IPS DF 19.7 (cell line): ENCODE measurements around the gene FAXDC2.

Source experiments
- DNase-seq: peaks from one replicate; pipeline ENCODE4 v3.0.0-alpha.2; 2013; ENCODE audit warnings: low read depth, low spot score

FAXDC2 gene

DNA sequence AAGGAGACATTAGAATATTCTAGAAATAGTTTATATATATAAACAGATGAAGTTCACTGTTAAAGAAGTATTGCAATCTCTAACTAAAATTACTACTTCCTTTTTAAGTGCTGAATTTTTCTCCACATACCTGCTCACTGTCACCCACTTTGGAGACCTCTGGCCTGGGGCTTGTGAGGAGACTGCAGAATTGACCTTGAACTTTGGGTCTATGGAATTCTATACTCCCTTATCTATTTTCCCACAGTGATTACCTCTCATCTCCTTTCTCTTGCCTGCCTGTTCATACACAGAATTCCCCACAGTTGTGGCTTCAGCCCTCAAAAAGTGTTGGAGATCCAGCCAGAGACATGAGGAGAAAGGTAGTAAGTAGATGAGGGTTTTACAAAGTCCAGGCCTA, 49.8 kb downstream of the FAXDC2 start:
- no peak for DNase-seq

DNA sequence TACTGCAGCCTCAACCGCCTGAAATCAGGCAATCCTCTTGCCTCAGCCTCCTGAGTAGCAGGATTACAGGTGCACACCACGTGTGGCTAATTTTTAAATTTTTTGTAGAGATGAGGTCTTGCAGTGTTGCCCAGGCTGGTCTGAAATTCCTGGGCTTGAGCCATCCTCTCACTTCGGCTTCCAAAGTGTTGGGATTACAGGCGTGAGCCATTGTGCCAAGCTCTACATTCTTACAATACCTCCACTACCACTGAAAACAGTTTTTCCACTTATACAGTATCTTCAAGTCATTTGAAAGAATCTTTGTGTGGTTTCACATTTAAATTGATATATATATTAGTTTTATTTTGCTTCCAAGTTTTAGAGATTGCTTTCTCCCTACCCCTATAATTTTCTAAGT, 52.6 kb downstream of the FAXDC2 start:
- no peak for DNase-seq

DNA sequence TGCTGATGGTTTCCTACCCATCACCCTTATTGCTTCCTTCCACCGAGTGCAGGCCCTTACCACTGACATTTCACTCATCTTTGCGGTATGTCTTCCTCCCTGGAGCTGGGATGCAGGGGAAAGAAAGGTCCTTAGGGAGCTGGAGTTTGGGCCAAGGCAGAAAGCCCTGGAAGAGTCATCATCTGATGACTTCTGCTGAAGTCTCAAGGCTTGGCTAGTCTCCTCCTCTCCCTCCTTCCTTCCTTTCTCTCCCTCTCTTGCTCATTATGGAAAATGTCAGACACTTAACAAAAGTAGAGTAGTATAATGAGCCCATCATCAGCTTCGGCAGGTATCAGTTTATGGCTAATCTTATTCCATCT, 55.2 kb downstream of the FAXDC2 start:
- DNase-seq: no peak

DNA sequence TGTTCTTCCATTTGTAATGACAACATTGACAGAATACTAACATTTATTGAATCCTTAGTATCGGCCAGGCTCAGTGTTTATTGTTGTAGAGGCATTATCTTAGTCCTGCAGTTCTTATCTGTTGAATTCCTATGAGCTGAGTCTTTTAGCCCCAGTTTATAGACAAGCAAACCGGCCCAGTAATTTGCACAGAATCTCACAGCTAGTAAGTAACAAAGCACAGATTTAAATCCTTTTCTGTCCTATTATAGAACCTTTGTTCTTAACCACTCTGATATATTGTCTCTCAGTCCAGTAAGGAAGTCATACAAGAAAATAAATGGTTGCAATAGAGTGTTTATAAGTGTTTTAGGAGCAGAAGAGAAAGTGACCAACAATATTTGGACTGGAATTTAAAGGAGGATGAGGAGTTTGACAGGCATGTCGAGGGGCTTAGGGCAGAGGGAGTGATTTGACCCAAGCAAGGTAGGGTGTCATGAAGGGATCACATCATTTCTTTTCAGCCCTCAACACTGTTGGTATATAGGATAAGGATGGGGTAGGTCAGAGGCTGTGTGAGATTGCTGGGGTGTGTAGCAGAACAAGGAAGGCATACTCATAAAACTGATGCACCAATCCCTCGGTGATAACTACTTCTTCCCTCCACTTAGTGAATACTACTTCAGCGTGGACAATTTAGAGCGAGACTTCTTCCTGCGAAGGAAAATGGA, 55.7 kb downstream of the FAXDC2 start:
- DNase-seq: no peak

DNA sequence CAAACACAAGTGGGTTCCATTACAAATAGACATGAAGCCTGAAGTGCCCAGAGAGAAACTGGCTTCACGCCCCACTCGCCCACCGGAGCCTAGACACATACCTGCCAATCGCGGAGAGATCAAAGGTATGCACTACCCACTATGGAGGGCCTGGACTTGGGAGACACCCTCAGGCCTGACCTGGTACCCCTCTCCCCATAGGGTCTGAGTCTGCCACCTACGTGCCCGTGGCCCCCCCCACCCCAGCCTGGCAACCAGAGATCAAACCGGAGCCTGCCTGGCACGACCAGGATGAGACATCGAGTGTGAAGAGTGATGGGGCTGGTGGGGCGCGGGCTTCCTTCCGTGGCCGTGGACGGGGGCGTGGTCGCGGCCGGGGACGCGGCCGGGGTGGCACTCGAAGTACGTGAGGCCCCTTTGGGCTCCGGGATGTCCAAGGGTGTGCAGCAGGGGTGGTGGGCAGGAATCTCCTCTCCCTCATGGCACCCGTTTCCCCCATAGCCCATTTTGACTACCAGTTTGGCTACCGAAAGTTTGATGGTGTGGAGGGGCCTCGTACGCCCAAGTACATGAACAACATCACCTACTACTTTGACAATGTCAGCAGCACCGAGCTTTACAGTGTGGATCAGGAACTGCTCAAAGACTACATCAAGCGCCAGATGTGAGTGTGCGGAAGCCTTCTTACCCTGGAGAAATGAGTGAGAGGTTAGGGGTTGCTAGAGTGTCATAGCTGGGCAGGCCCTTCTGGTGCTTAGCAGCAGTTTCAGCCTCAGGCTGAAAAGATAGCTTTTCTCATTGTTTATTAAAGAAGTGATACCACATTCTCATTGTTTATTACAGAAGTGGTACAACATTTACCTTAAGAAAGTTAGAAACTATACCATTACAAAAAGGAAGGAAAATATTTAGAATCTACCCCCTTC, 56.5 kb downstream of the FAXDC2 start:
- no peak for DNase-seq

DNA sequence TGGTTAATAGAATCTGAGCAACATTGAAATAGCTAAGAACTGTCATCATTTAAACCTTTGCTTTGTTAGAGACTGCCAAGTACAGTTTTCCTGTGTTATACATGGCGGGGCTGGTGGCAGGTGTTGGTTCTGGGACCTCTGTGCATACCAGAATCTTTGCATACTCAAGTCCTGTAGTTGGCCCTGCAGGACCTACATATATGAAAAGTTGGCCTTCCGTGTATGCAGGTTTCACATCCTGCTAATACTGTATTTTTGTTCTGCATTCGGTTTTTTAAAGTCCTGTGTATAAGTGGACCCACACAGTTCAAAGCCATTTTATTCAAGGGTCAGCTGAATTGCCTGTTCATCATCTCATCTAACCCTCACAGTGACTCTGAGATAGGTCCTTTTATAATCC, 58.9 kb downstream of the FAXDC2 start:
- DNase-seq: no peak

DNA sequence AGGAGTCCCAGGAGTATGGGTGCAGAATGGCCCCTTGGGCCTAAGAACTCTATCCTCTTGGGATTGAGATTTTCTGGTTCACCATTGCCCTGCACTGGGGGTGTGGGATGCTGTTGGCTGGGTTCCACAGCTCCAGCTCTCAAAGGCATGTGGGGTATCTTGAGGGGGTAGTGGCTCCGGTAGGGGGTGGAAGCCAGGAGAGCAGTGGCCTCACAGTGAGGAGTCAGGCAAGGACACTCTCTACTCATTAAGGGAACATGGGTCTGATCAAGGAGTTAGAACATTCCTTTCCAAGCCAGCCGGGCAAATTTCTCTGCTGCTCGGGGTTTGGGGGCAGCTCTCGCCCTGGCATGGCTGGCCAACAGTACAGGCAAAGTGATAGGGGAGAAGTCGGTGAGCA, 62.2 kb downstream of the FAXDC2 start:
- DNase-seq: no peak

DNA sequence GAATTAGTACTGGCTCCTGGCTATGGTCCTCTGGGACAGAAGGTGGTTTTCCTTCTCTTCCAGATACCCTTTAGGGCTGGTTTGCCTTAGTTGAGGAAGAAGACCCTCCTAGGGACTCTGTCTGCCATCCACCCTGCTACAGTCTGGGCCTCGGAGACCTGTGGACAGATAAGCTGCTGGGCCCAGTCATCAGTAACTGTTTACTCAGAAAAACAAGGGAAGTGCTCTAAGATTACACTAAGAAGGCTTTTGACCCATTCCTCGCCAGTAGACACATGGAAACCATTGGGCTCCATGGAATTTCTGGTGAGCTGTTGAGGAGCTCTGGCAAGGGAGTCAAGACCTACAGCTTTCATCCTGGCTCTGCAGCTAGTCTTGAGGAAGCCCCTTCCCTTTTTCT, 64.0 kb downstream of the FAXDC2 start:
- DNase-seq: no peak

DNA sequence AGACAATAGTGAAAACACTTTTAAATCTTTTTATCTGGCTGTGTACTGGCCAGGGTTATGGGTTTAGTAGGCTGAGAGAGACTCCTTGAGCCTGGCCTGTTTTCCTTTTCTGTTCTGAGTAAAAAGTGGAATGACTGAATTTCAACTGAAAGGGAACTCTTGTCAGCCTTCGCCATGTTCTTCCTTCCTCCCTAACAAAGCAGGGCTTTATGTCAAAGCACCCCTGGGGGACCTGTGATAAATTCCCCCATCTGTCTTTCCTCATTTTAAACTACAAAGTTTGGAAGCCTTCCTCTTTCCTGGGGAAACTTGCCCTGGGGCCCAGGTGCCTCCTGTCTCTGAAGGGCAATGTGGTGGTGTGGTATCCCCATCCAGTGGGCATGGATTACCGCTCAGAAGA, 65.5 kb downstream of the FAXDC2 start:
- DNase-seq: no peak

DNA sequence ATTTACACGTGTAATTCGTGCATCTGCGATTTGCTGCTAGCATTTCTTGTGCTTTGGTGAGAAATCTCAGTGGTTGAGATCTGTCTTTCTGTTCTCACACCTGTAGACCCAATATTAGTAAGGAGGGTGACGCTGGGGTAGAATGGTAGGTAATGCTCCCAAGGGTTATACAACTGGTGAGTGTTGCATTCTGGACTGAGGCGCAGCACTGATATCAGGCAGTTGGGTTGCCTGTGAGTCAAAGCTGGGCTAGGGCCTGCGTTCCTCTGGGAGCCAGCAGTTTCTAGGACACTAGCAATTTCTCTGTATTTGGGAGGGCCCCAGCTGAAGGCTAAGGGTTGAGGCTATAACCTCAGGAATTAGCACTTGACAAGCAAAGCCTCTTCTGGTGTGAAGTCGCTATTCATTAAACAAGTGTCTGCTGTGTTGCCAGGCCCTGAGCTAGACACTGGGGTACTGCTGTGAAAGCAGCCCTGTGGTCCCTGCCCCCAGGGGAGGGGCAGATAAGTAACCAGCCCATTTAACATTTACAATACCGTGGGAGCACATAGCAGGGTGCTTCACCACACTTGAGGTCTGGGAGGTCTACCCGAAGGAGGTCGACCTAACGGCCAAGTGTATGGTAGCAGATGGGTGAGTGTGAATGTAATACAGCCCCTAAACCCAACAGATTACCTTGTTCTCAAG, 66.5 kb downstream of the FAXDC2 start:
- no peak for DNase-seq

DNA sequence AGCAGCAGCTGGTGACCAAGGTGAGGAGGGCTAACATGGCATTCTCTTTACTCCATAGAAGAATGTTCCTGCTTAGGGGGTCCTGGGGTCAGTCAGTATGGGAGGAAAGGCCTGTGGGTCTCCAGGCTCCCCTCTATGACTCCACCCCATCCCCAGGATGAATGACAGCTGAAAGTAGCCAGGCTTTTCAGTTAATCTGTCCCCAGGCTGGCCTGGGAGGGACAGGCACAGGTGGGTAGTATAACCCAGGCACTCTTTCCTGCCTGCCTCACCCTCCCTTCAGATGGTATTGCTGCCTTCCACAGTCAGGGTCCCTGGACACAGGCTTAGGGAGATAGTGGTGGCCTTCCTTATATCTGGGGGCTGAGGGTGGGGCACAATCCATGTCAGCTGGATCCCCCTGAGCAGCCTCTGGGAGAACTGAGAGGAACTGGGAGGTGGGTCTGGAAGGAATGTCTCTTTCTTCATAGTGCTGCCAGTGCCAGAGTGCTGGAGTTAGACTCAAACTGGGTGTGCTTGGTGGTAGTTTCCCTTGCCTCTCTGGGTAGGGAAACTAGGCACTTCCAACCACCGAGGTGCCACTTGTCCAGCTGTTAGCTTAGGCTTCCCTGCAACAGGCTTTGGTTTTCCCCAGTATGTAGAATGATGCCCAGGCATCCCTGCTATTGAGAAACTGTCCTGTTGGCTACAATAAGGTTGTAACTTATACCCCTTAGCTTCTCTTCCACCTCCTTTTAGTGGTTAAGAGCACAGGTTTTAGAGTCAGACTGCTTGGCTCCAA, 67.4 kb downstream of the FAXDC2 start:
- DNase-seq: no peak

DNA sequence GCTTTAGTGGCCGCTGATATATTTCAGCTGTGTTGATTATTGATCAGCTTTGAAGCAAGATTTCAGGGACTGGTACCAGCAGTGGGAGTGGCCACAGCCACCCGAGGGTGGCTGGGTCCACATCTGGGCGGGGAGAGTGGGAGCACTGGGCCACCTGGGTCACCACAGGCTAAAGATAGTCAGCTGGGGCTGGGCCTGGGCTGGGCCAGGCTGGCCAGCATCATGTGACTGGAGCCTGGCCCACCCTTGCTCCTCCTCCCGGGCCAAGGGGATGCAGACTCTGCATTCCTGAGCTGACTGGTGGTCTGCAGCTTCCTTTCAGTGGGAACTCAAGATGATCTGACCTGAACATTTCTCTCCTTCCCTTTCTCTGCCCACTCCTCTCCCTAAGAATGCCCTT, 68.1 kb downstream of the FAXDC2 start:
- DNase-seq: no peak

DNA sequence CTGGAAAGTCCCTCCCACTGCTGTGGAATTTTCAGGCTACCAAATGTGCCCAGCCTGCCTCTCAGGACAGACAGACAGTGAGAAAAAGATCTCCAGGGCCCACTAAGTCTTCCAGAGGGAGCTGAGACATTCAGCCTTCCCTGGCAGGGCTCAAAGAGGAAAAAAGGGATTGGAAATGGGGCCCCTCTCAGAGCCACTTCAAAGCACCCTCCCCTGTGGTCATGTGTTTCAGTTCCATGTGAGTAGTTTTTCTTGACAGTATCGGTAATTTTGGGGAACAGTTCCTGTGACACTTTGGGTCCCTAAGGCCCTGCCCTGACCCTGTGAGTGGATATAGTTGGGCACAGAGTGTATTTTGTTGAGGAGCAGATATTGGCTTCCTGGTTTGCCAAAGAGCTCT, 70.3 kb downstream of the FAXDC2 start:
- DNase-seq: no peak

DNA sequence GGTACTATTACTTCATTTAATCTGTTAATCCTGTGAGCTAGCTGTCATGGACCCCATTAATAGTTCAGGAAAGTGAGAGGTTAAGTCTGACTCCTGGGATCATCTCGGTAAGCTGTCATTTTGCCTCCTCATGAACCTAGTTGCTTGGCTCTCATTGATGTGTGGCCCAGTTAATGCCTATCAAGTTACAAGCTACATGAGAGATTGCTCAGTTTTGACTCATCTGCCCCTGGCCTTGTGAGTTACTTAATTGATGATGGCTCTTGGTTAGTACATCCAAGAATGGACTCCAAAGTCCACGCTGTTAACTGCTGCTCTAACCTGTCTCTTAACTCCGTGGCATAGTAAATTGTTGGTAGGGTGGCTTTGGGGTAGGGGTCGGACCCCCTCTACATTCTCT, 71.3 kb downstream of the FAXDC2 start:
- DNase-seq: no peak

DNA sequence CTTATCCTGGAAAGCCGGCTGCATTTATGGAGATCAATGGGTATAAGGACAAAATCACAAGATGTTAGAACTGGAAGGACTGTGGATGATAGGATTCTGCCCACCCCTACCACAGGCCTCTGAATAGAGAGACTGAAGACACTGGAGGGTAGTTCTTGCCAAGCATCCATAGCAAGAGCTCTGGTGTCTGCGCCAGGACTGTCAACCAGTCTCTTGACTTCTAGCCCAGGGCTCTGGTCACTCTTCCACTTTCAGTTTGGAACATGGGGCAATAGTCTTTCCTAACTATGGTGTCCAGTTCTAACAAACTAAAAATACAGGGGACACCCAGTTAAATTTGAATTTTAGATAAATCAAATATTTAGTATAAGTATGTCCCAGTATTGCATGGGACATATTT, 71.9 kb downstream of the FAXDC2 start:
- DNase-seq: no peak

DNA sequence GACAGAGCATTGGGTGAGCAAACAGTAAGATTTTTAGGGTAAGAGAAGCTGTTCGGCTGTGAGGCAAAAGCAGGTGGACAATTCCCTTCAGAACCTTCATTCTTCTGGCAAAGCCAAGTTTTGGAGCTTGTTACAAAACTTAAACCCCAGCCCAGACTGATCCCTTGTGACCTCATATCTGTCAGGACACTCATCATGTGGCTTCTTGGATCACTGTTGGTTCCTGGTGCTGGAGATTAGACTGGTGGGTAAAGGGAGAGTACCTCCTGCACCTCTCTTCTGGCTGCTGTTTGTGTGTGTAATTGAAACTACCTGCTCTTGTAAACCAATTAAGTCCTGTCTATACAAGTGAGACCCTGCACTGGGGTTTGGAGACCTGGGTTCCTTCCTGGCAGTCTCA, 74.2 kb downstream of the FAXDC2 start:
- DNase-seq: no peak

DNA sequence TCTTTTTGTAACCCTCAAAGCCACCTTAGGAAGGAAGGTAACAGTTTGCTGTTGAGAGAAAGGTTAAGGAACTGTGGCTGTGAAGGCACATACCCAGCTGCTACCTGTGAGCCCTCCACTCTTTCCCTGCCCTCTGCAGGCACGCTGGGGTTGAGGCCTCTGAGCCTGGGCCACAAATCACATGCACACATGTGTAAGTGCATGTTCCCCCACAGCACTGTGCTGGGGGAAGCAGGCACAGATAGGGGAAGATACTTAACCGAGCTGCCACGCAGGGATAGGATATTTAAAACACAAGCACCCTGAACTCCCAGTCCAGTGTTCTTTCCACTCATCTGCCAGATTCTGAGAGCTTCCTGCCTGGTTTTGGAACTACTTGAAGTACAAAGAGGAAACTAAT, 77.1 kb downstream of the FAXDC2 start:
- no peak for DNase-seq

DNA sequence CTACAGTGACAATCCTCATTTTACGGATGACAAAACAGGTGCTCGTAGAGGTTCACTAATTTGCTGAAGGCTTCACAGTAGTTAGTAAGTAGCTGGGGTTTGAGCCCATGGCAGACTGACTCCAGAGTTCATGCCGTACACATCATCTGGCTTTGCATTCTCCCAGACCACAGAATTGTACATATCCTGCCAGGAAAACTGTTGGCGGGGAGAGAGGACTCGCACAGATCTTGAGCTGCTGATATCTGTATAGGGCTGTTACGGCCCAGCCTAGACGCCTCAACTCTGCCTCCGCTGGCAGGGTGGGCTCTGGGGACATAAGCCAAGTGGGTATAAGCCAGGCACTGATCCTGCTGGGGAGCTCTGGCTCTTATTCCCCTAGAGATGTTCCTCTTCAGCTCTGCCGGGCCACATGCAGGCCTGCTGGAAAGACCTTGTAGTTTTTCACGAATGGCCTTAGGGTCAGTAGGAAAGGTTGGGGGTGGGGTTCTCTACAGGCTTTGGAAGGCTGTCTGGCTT, 79.0 kb downstream of the FAXDC2 start:
- DNase-seq: no peak

DNA sequence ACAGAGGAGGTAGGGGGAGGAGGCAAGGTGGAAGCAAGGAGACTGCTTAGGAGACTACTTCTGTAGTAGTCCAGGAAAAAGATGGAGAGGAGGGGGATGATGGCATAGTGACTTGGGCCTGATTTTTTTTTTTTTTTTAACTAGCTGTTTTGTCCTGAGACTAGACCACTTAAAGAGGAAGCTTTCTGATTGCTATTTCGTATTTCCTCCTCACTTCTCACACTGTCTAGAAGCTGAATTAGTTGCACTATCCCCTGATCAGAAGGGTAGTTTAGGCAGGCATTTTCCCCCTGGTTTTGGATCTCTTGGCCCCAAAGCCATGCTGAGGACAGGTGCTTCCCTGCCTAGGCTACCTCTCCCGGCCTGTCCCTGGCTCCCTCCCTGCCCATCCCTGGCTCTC, 80.3 kb downstream of the FAXDC2 start:
- no peak for DNase-seq
